Coronary artery (tissue), 2 donors: ENCODE results near the gene KCNK3.

Experiments used
- DNase-seq: peaks from one replicate; pipeline ENCODE4 v3.0.0-alpha.2; 2017; ENCODE audit warnings: low spot score
- H3K27ac ChIP-seq, 2 donors: fragments of 200-600 bp; sonication (generic); one replicate each; pipeline ENCODE4 v1.5.1; 2016 to 2019
- H3K4me3 ChIP-seq: fragments of 200-600 bp; sonication (generic); 2 replicates; pipeline ENCODE4 v1.5.1; 2016; ENCODE audit warnings: mild to moderate bottlenecking, moderate library complexity
- CTCF ChIP-seq: fragments of 200-600 bp; sonication (generic); IDR thresholded peaks from one replicate; pipeline ENCODE4 v1.5.1; 2019; ENCODE audit warnings: antibody characterized with exemption

KCNK3 gene

GRCh38 chr2:26699295-26699694 is 6.8 kb downstream of the KCNK3 start:
- no peak overlapping the region for H3K27ac ChIP-seq
- no peak for DNase-seq
- no peak for TF ChIP-seq CTCF

DNA sequence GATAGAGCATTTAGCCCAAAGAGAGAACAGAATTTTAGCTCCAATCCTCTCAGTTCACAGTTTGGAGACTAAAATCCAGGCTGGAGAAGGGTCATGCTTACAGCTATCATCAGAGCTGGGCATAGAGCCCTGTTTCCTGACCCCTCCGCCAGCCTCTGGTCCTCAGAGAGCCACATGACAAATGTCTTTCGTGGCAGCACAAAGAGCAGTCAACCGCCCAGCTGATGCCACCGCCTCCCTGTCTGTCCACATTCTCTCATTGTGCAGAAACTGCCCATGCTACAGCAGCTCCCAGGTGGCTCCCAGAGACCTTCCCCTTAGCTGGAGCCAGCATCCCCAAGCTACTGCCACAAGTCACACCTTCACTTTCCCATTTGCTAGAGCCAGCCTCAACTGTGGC is 7.6 kb downstream of the KCNK3 start:
- no peak for TF ChIP-seq CTCF
- Histone ChIP-seq H3K4me3 (no peak overlapping the region), H3K27ac (peak overlapping the region in 1 of 2 donors; percentile 45)
- DNase-seq, result no peak

More at GRCh38 chr2:26699295-26699694, 6.8 kb downstream of the KCNK3 start:
- H3K4me3 ChIP-seq, result no peak overlapping the region

- H3K4me3 ChIP-seq, result no peak overlapping the region
- H3K27ac ChIP-seq, result peak overlapping the region in 1 of 2 donors; percentile 51
- TF ChIP-seq CTCF, result no peak
- no peak for DNase-seq
Measured at GRCh38 chr2:26701596-26701995, 9.1 kb downstream of the KCNK3 start.

- no peak for DNase-seq
- TF ChIP-seq CTCF, result no peak
- Histone ChIP-seq H3K4me3 (no peak overlapping the region), H3K27ac (peak overlapping the region in 1 of 2 donors; percentile 51)
Measured at GRCh38 chr2:26702025-26702424, 9.5 kb downstream of the KCNK3 start.

DNA sequence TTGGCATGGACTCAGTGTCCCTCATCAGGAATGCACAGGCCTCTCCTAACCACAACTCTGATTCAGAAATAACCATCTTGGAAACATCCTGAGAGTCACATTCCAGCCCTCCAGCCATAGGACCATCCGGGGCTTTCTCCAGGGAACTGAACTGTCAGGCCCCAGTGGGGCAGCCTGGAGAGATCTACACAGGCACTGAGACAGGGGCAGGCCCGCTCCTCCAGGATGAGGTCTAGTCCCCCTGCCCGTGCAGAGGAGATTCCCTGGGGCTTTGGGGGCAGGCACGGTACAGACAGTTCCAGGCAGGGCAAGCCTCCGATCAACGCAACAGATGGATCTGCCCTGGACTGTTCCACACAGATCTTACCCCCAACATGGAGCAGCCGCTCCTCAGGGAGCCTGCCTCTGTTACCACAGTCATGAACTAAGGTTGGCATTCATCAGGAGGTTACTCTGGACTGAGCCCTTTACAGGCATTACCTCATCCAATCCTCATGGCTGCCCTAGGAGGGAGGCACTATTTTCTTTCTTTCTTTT is 12.0 kb downstream of the KCNK3 start:
- Histone ChIP-seq H3K4me3 (no peak overlapping the region), H3K27ac (peak overlapping the region; percentile 43 to 88)
- no peak for DNase-seq
- TF ChIP-seq CTCF, result no peak

DNA sequence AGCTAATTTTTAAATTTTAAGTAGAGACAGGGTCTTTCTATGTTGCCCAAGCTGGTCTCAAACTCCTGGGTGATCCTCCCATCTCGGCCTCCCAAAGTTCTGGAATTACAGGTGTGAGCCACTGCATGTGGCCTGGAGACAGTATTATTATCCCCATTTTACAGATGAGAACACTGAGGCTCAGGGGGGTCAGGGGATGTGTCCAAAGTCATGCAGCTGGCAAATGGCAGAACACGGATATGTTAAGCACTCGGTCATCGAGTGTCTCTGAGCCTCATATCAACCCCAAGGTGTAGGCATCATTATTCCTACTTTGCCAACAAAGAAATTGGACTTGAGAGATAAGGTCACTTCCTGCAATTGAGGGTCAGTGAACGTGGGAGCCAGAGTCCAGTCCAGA is 12.6 kb downstream of the KCNK3 start:
- TF ChIP-seq CTCF, result no peak
- DNase-seq, result no peak
- Histone ChIP-seq H3K4me3 (no peak overlapping the region), H3K27ac (peak overlapping the region; percentile 43 to 88)

GRCh38 chr2:26706093-26706492 is 13.6 kb downstream of the KCNK3 start:
- H3K4me3 ChIP-seq, result no peak overlapping the region
- no peak for TF ChIP-seq CTCF
- no peak for DNase-seq
- H3K27ac ChIP-seq, result peak overlapping the region; percentile 43 to 88
